Measurements from ENCODE around the gene NME4.

DNA sequence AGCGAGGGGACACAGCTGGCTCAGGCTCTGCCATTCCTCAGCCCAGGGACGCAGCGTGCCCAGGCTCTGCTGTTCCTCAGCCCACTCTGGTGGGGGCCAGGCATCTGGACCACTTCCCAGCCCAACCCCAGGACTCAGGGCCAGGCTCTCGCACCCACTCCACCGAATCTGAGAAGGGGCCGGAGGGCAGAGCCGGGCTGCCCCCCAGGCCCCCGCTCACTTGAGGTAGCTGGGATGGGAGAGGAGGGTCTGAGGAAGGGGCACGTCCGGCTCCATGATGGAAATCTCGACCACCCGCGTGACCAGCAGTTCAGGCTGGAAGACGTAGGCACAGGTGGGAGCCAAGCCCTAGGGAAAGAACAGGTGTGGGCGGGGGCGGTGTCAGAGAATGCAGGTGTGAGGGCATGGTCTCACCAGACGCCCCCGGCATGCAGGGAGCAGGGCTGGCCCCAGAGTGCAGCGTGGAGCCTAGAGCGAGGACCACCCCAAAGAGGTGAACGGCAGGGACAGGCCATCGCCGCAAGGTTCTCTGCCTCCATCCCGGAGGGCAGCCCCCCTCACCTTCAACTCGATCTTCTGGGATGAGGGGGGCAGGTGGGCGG, 20.1 kb upstream of the NME4 start:
- TF ChIP-seq POLR2A (IDR thresholded peaks at IDR 0.05; ENCODE audit: low read length) (no peak), GATA1 (IDR thresholded peaks at IDR 0.05; ENCODE audit: low read depth, low read length) (no peak)
